ENCODE results near the gene BPTF. TPM values are rescaled to one million over a fixed set of nuclear protein-coding genes. Genes with fewer than 3 reads are reported as not detected.

BPTF gene
- polyA plus RNA-seq, 1 experiment = 34.8 TPM

DNA sequence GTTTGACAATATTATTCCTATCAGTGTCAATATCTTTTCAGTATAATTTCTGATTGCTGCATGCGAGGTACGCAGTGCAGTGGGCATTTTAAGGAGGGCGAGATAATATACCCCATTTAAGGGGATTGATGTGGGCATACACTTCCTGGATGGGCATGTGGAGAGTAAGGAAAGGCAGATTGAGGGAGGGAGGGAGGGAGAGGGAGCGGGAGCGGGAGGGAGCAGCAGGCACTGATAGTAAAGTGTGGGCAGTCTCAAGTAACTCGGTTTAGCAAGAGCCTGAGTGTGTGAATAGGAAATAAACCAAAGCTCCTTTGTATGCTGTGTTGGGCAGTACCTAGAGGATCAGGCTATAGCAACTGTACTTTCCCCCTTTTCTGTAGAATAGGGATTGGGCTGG lies 5.1 kb downstream of the BPTF start:
- CTCF ChIA-PET = interaction anchor here (0.8 kb wide), 1 partner anchor 13 kb away, joined by 3 read pairs; no protein-coding TSS in a partner anchor
- no peak overlapping the region for H3K4me3 ChIP-seq (ENCODE audit: low read depth, low read length)
- TF ChIP-seq, protein P1, sequence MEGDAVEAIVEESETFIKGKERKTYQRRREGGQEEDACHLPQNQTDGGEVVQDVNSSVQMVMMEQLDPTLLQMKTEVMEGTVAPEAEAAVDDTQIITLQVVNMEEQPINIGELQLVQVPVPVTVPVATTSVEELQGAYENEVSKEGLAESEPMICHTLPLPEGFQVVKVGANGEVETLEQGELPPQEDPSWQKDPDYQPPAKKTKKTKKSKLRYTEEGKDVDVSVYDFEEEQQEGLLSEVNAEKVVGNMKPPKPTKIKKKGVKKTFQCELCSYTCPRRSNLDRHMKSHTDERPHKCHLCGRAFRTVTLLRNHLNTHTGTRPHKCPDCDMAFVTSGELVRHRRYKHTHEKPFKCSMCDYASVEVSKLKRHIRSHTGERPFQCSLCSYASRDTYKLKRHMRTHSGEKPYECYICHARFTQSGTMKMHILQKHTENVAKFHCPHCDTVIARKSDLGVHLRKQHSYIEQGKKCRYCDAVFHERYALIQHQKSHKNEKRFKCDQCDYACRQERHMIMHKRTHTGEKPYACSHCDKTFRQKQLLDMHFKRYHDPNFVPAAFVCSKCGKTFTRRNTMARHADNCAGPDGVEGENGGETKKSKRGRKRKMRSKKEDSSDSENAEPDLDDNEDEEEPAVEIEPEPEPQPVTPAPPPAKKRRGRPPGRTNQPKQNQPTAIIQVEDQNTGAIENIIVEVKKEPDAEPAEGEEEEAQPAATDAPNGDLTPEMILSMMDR (IDR thresholded peaks at IDR 0.05; ENCODE audit: insufficient read depth, low read depth, low read length) = no peak
- POLR2A ChIA-PET = no interaction called here
- no peaks in the 10 kb centered on the region for H3K27me3 ChIP-seq (ENCODE audit: control insufficient read depth, insufficient read depth, low read length)
- DNase-seq (ENCODE audit: low read depth) = no peak
- no peaks in the 10 kb centered on the region for H3K36me3 ChIP-seq (ENCODE audit: control insufficient read depth, insufficient read depth, low read length)

DNA sequence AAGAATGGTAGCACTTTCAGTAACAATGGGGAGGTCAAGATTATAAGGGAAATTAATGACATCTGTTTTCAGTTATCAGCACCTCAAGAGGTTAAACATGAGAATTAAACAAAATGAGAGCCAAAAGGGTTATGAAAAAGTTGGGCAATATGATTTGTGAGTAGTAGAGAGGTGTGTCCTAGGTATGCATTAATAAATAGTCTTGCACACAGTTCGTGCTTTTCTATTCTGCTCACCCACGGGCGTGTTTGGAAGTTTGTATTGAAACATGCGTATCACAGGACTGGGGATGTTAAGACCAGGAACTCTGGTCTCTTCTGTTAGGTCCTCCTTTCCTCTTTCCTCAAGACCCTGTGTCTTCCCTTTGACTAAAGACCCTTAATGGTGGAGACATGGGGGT lies 6.0 kb downstream of the BPTF start:
- no peak overlapping the region for H3K4me3 ChIP-seq (ENCODE audit: low read depth, low read length)
- ChIA-PET POLR2A (no interaction called here), CTCF (interaction anchor here (0.8 kb wide), 1 partner anchor 12 kb away, joined by 3 read pairs; no protein-coding TSS in a partner anchor)
- H3K36me3 ChIP-seq (ENCODE audit: control insufficient read depth, insufficient read depth, low read length) = no peaks in the 10 kb centered on the region
- no peaks in the 10 kb centered on the region for H3K27me3 ChIP-seq (ENCODE audit: control insufficient read depth, insufficient read depth, low read length)
- DNase-seq (ENCODE audit: low read depth) = no peak
- TF ChIP-seq, protein P1 (IDR thresholded peaks at IDR 0.05; ENCODE audit: insufficient read depth, low read depth, low read length) = no peak

DNA sequence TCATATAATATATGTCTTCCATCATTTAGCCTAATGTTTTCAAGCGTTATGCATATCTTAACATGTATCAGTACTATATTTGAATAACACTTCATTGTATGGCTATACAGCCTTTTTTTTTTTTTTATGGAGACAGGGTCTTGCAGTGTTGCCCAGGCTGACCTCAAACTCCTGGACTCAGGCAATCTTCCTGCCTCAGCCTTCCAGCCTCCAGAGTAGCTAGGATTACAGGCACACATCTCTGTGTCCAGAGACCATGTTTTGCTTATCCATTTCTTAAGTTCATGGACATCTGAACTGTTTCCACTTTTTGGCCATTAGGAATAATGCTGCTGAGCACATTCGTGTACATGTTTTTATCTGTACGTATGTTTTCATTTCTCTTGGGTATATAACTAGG lies 7.8 kb downstream of the BPTF start:
- TF ChIP-seq, protein P1 (IDR thresholded peaks at IDR 0.05; ENCODE audit: insufficient read depth, low read depth, low read length) = no peak
- Histone ChIP-seq H3K36me3 (ENCODE audit: control insufficient read depth, insufficient read depth, low read length) (no peaks in the 10 kb centered on the region), H3K27me3 (ENCODE audit: control insufficient read depth, insufficient read depth, low read length) (no peaks in the 10 kb centered on the region), H3K4me3 (ENCODE audit: low read depth, low read length) (no peak overlapping the region)
- ChIA-PET CTCF (interaction anchor here (0.6 kb wide), 1 partner anchor 1593 kb away, joined by 3 read pairs; no protein-coding TSS in a partner anchor), POLR2A (no interaction called here)
- DNase-seq (ENCODE audit: low read depth) = no peak

- TF ChIP-seq, protein P1 (IDR thresholded peaks at IDR 0.05; ENCODE audit: insufficient read depth, low read depth, low read length) = no peak
- CTCF ChIA-PET = interaction anchor here (1.3 kb wide), 1 partner anchor 113 kb away, joined by 3 read pairs; no protein-coding TSS in a partner anchor
- Histone ChIP-seq H3K4me3 (ENCODE audit: low read depth, low read length) (no peak overlapping the region), H3K27me3 (ENCODE audit: control insufficient read depth, insufficient read depth, low read length) (no peaks in the 10 kb centered on the region), H3K36me3 (ENCODE audit: control insufficient read depth, insufficient read depth, low read length) (no peaks in the 10 kb centered on the region)
- POLR2A ChIA-PET = no interaction called here
- DNase-seq (ENCODE audit: low read depth) = no peak
Observed at GRCh38 chr17:67833946-67834631, 8.8 kb downstream of the BPTF start.

DNA sequence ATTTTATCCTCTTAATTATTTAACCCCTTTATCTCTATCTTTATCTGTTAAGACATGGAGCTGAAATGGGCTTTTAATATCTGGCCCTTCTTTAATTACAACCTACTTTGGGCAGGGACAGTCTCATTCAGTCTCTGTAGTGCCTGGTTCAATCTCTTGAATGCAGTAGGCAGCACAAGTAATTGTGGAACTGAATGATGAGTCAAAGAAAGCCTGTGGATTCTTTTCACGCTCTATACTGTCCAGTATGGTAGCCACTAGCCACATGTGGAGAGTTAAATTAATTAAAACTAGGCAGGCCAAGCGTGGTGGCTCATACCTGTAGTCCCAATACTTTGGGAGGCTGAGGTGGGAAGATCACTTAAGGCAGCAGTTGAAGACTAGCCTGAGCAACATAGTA lies 9.3 kb downstream of the BPTF start:
- no peak for DNase-seq (ENCODE audit: low read depth)
- Histone ChIP-seq H3K27me3 (ENCODE audit: control insufficient read depth, insufficient read depth, low read length) (no peaks in the 10 kb centered on the region), H3K4me3 (ENCODE audit: low read depth, low read length) (no peak overlapping the region), H3K36me3 (ENCODE audit: control insufficient read depth, insufficient read depth, low read length) (no peaks in the 10 kb centered on the region)
- CTCF ChIA-PET = interaction anchor here (0.9 to 1.4 kb wide), 4 partner anchors 9 to 112 kb away, joined by 3 read pairs; partner anchors contain the start of gene BPTF
- TF ChIP-seq, protein P1 (IDR thresholded peaks at IDR 0.05; ENCODE audit: insufficient read depth, low read depth, low read length) = no peak
- POLR2A ChIA-PET = no interaction called here

Measured in BJ (cell line).